HG03378 (cell line): Measurements from ENCODE around the gene PLVAP.

ENCODE experiments used
- ATAC-seq: cut with Tn5 transposase; IDR thresholded peaks from one replicate; pipeline ENCODE4 v1.9.1; 2021; ENCODE audit warnings: mild to moderate bottlenecking, moderate library complexity; ENCODE audit not compliant: unreplicated experiment

The PLVAP gene

GRCh38 chr19:17336872-17337674, 40.1 kb downstream of the PLVAP start, which contains the start of gene GTPBP3:
TSS of gene GTPBP3 (plus strand) at chr19:17337553. CDS start at chr19:17337612, 59 bp downstream.
- peak; percentile 81 for ATAC-seq

GRCh38 chr19:17335575-17335974, 41.6 kb downstream of the PLVAP start:
- no peak for ATAC-seq

- ATAC-seq, result peak; percentile 29
These were observed 42.4 kb downstream of the PLVAP start, which contains the start of gene ANO8 for GRCh38 chr19:17334414-17335409. TSS of gene ANO8 (minus strand) at chr19:17334855. CDS start at chr19:17334670, 185 bp downstream.

GRCh38 chr19:17333611-17334413, 43.3 kb downstream of the PLVAP start:
- no peak for ATAC-seq

GRCh38 chr19:17332677-17333581, 44.2 kb downstream of the PLVAP start:
- no peak for ATAC-seq

- no peak for ATAC-seq
These were observed 44.8 kb downstream of the PLVAP start for GRCh38 chr19:17332360-17332676.

- no peak for ATAC-seq
These were observed 46.0 kb downstream of the PLVAP start for GRCh38 chr19:17331045-17331558.

- ATAC-seq, result no peak
These were observed 46.7 kb downstream of the PLVAP start for GRCh38 chr19:17330262-17331044.

GRCh38 chr19:17329366-17330261, 47.5 kb downstream of the PLVAP start:
- ATAC-seq, result no peak

- no peak for ATAC-seq
These were observed 48.4 kb downstream of the PLVAP start for GRCh38 chr19:17328517-17329365.

- no peak for ATAC-seq
These were observed 49.3 kb downstream of the PLVAP start for GRCh38 chr19:17327654-17328516.

- ATAC-seq, result no peak
These were observed 50.0 kb downstream of the PLVAP start for GRCh38 chr19:17327068-17327653.

GRCh38 chr19:17326595-17326966, 50.6 kb downstream of the PLVAP start:
- ATAC-seq, result no peak

- no peak for ATAC-seq
These were observed 51.1 kb downstream of the PLVAP start for GRCh38 chr19:17325881-17326594.

- ATAC-seq, result no peak
These were observed 52.0 kb downstream of the PLVAP start for GRCh38 chr19:17325133-17325532.
